H9 (cell line): ENCODE measurements around the gene DENND1A. TPM values are rescaled to one million over a fixed set of nuclear protein-coding genes. Genes with fewer than 3 reads are reported as not detected.

Experiments
- DNase-seq: peaks from one replicate; pipeline ENCODE4 v3.0.0-alpha.2; 2017
- H2AFZ ChIP-seq: one replicate; pipeline ENCODE4 v1.6.1; 2013; ENCODE audit warnings: mild to moderate bottlenecking, low read length, control low read depth, moderate library complexity
- H2AK5ac ChIP-seq: 2 replicates; pipeline ENCODE4 v1.6.1; 2013; ENCODE audit warnings: low read length, control low read depth, mixed read lengths; ENCODE audit not compliant: insufficient read length
- H2BK120ac ChIP-seq: one replicate; pipeline ENCODE4 v1.6.1; 2013; ENCODE audit warnings: low read depth, mild to moderate bottlenecking, low read length, control low read depth, inconsistent platforms; ENCODE audit not compliant: poor library complexity, severe bottlenecking
- H2BK12ac ChIP-seq: 2 replicates; pipeline ENCODE4 v1.6.1; 2013; ENCODE audit warnings: low read length, control low read depth, mixed read lengths, low read depth; ENCODE audit not compliant: insufficient read length
- H2BK15ac ChIP-seq: 2 replicates; pipeline ENCODE4 v1.6.1; 2013; ENCODE audit warnings: low read depth, low read length, control low read depth
- H2BK20ac ChIP-seq: one replicate; pipeline ENCODE4 v1.6.1; 2013; ENCODE audit warnings: low read depth, mild to moderate bottlenecking, low read length, control low read depth, inconsistent platforms; ENCODE audit not compliant: poor library complexity, severe bottlenecking
- H2BK5ac ChIP-seq: 2 replicates; pipeline ENCODE4 v1.6.1; 2013; ENCODE audit warnings: low read length, control low read depth, mixed read lengths; ENCODE audit not compliant: insufficient read length
- H3K14ac ChIP-seq: 2 replicates; pipeline ENCODE4 v1.6.1; 2013; ENCODE audit warnings: low read length, control low read depth; ENCODE audit not compliant: insufficient read depth
- H3K18ac ChIP-seq: 2 replicates; pipeline ENCODE4 v1.6.1; 2013; ENCODE audit warnings: low read depth, mild to moderate bottlenecking, mixed read lengths, low read length, control low read depth; ENCODE audit not compliant: insufficient read length
- H3K23ac ChIP-seq: 2 replicates; pipeline ENCODE4 v1.6.1; 2013; ENCODE audit warnings: low read length, control low read depth, mixed read lengths, low read depth; ENCODE audit not compliant: insufficient read length
- H3K23me2 ChIP-seq: 2 replicates; pipeline ENCODE4 v1.6.1; 2013; ENCODE audit warnings: low read depth, mild to moderate bottlenecking, mixed read lengths, low read length, control low read depth; ENCODE audit not compliant: insufficient read length, poor library complexity, severe bottlenecking
- H3K27ac ChIP-seq: 2 replicates; pipeline ENCODE4 v1.5.1; 2013; ENCODE audit warnings: low read length, control low read depth, mixed read lengths, low read depth; ENCODE audit not compliant: insufficient read length
- H3K27me3 ChIP-seq: 2 replicates; pipeline ENCODE4 v1.6.1; 2013; ENCODE audit warnings: low read length, control low read depth, inconsistent platforms; ENCODE audit not compliant: insufficient read depth
- H3K4ac ChIP-seq: 2 replicates; pipeline ENCODE4 v1.6.1; 2013; ENCODE audit warnings: low read depth, mild to moderate bottlenecking, control low read depth, inconsistent platforms, low read length, moderate library complexity
- H3K4me1 ChIP-seq: 2 replicates; pipeline ENCODE4 v1.6.1; 2013; ENCODE audit warnings: low read length, control low read depth, inconsistent platforms; ENCODE audit not compliant: insufficient read depth
- H3K4me2 ChIP-seq: 2 replicates; pipeline ENCODE4 v1.6.1; 2013; ENCODE audit warnings: low read length, control low read depth, mixed read lengths; ENCODE audit not compliant: insufficient read length, insufficient read depth
- H3K56ac ChIP-seq: 2 replicates; pipeline ENCODE4 v1.6.1; 2013; ENCODE audit warnings: low read depth, mild to moderate bottlenecking, mixed read lengths, low read length, control low read depth; ENCODE audit not compliant: insufficient read length
- H3K79me1 ChIP-seq: 2 replicates; pipeline ENCODE4 v1.6.1; 2013; ENCODE audit warnings: low read depth, mild to moderate bottlenecking, moderate library complexity, low read length, control low read depth, inconsistent platforms; ENCODE audit not compliant: insufficient read depth, poor library complexity, severe bottlenecking
- H3K79me2 ChIP-seq: 2 replicates; pipeline ENCODE4 v1.6.1; 2013; ENCODE audit warnings: low read length, control low read depth, inconsistent platforms; ENCODE audit not compliant: insufficient read depth
- H3K9ac ChIP-seq: 2 replicates; pipeline ENCODE4 v1.6.1; 2013; ENCODE audit warnings: low read length, control low read depth, mixed read lengths; ENCODE audit not compliant: insufficient read length; ENCODE audit errors: extremely low read depth
- H3K9me3 ChIP-seq: one replicate; pipeline ENCODE4 v1.6.1; 2013; ENCODE audit warnings: low read depth, low read length, inconsistent platforms; ENCODE audit not compliant: control insufficient read depth
- H3T11ph ChIP-seq: one replicate; pipeline ENCODE4 v1.6.1; 2013; ENCODE audit warnings: mild to moderate bottlenecking, low read length, control low read depth, inconsistent platforms
- H4K20me1 ChIP-seq: one replicate; pipeline ENCODE4 v1.6.1; 2013; ENCODE audit not compliant: control insufficient read depth, insufficient read length, insufficient read depth
- H4K5ac ChIP-seq: 2 replicates; pipeline ENCODE4 v1.6.1; 2013; ENCODE audit warnings: low read depth, mild to moderate bottlenecking, mixed read lengths, low read length, control low read depth; ENCODE audit not compliant: insufficient read length
- H4K8ac ChIP-seq: replicated peaks from 2 replicates; pipeline ENCODE4 v1.6.1; 2013; ENCODE audit warnings: low read length, control low read depth, mixed read lengths, low read depth; ENCODE audit not compliant: insufficient read length
- H4K91ac ChIP-seq: 2 replicates; pipeline ENCODE4 v1.6.1; 2013; ENCODE audit warnings: low read depth, mild to moderate bottlenecking, moderate library complexity, mixed read lengths, low read length, control low read depth; ENCODE audit not compliant: insufficient read length
- H3K27ac Mint-ChIP-seq, 3 experiments: 2 replicates in 2 of 3; 3 replicates in 1 of 3; pipeline ENCODE4 v1.8.0; 2020 to 2021; ENCODE audit warnings: mixed read lengths in 3 of 3, mild to moderate bottlenecking in 1 of 3, moderate library complexity in 1 of 3
- H3K27me3 Mint-ChIP-seq: 2 replicates; pipeline ENCODE4 v1.8.0; 2021; ENCODE audit warnings: low read depth, mild to moderate bottlenecking, moderate library complexity, mixed read lengths
- H3K36me3 Mint-ChIP-seq, 3 experiments: 2 replicates in 2 of 3; 3 replicates in 1 of 3; pipeline ENCODE4 v1.8.0; 2020 to 2021; ENCODE audit warnings: low read depth in 3 of 3, mixed read lengths in 3 of 3; ENCODE audit not compliant: insufficient read depth in 1 of 3
- H3K4me1 Mint-ChIP-seq, 2 experiments: 2 replicates each; pipeline ENCODE4 v1.8.0; 2020; ENCODE audit warnings: mixed read lengths in 2 of 2
- H3K4me3 Mint-ChIP-seq, 2 experiments: 2 replicates in 1 of 2; 3 replicates in 1 of 2; pipeline ENCODE4 v1.8.0; 2020 to 2021; ENCODE audit warnings: mild to moderate bottlenecking in 2 of 2, mixed read lengths in 2 of 2, moderate library complexity in 1 of 2
- H3K9me3 Mint-ChIP-seq, 2 experiments: 2 replicates in 1 of 2; 3 replicates in 1 of 2; pipeline ENCODE4 v1.8.0; 2020; ENCODE audit warnings: mild to moderate bottlenecking in 2 of 2, mixed read lengths in 2 of 2, moderate library complexity in 1 of 2
- CTCF ChIP-seq: fragments of 200-600 bp; sonication (generic); conservative IDR thresholded peaks from 3 replicates; pipeline ENCODE4 v1.8.0; 2021; ENCODE audit warnings: antibody characterized with exemption, mild to moderate bottlenecking
- WGBS: extraction: QIAGEN DNeasy Blood & Tissue Kit; methylation state at CpG from one replicate; pipeline ENCODE4 v1.1.7; 2013; ENCODE audit warnings: missing lambda C conversion rate, low lambda C conversion rate, mixed read lengths; ENCODE audit not compliant: insufficient read length; ENCODE audit errors: extremely low coverage; 5-methylcytosine and 5-hydroxymethylcytosine counted together
- total RNA-seq: library from RNA; stranded (reverse); gene quantifications from 2 replicates; pipeline ENCODE4 v1.2.1, GENCODE V29; 2021

Gene DENND1A
- total RNA-seq, 1 experiment from 2014 or later: 20.4 TPM

- DNase-seq: no peak
- Histone ChIP-seq H2BK120ac (no peak overlapping the region), H3K79me2 (no peaks in the 10 kb centered on the region), H2AFZ (no peak overlapping the region), H3K23me2 (no peaks in the 10 kb centered on the region), H3K4me1 (no peaks in the 10 kb centered on the region), H3K4me2 (no peak overlapping the region), H4K8ac (no peak overlapping the region), H3K23ac (no peak overlapping the region), H3K56ac (no peak overlapping the region), H3K18ac (no peak overlapping the region), H4K20me1 (no peaks in the 10 kb centered on the region), H4K91ac (no peak overlapping the region), H3K14ac (no peak overlapping the region; the same call in 1 of the 2 replicates), H3K27ac (no peak overlapping the region), H3K9me3 (no peaks in the 10 kb centered on the region), H3K4ac (no peak overlapping the region), H2BK12ac (no peak overlapping the region), H3K9ac (no peak overlapping the region), H3K27me3 (no peaks in the 10 kb centered on the region; the same call in 1 of the 2 replicates), H2BK5ac (no peak overlapping the region), H3K79me1 (no peaks in the 10 kb centered on the region), H4K5ac (no peak overlapping the region), H2AK5ac (no peak overlapping the region), H2BK20ac (no peak overlapping the region), H2BK15ac (no peak overlapping the region), H3T11ph (no peak overlapping the region)
- peaks cover 28 to 40% of the 10 kb centered on the region in 2 experiments for H3K4me1 Mint-ChIP-seq
- no peaks in the 10 kb centered on the region; a peak in 1 of 5 replicates for H3K9me3 Mint-ChIP-seq
- peaks cover 23% of the 10 kb centered on the region for H3K27me3 Mint-ChIP-seq
- TF ChIP-seq CTCF: no peak
- no peak overlapping the region for H3K4me3 Mint-ChIP-seq
- WGBS: no CpG with 5 or more reads among the region's 6 CpGs
- peaks cover 0 to 26% (median 0%) of the 10 kb centered on the region in 3 experiments; a peak in 3 of 7 replicates for H3K36me3 Mint-ChIP-seq
- no peak overlapping the region for H3K27ac Mint-ChIP-seq
These were observed 561.3 kb downstream of the DENND1A start for GRCh38 chr9:123368536-123369153.
